Muscle of leg (tissue), 16 donors: ENCODE measurements around the gene DDX3X. TPM values are rescaled to one million over a fixed set of nuclear protein-coding genes. Genes with fewer than 3 reads are reported as not detected.
A peak's percentile ranks its signal among the peaks of the same experiment; 100 is the strongest.
"Not testable (repeated sequence)": the region's sequence is repeated elsewhere in the genome, so short reads cannot be mapped to it uniquely, and the experiment has no call there.

ENCODE experiments used
- DNase-seq: peaks from one replicate; pipeline ENCODE4 v3.0.0; 2013
- H3K27ac ChIP-seq: one replicate; pipeline ENCODE4 v1.5.1; 2013; ENCODE audit warnings: mild to moderate bottlenecking, low read length, control low read depth
- H3K27me3 ChIP-seq: one replicate; pipeline ENCODE4 v1.6.1; 2013; ENCODE audit warnings: low read length; ENCODE audit not compliant: control insufficient read depth, insufficient read depth
- H3K36me3 ChIP-seq: one replicate; pipeline ENCODE4 v1.6.1; 2013; ENCODE audit warnings: low read length; ENCODE audit not compliant: control insufficient read depth, insufficient read depth
- H3K4me1 ChIP-seq: one replicate; pipeline ENCODE4 v1.6.1; 2013; ENCODE audit warnings: low read length; ENCODE audit not compliant: control insufficient read depth, insufficient read depth
- H3K4me3 ChIP-seq: one replicate; pipeline ENCODE4 v1.5.1; 2013; ENCODE audit warnings: low read length, control low read depth
- H3K9me3 ChIP-seq: replicated peaks from 2 replicates; pipeline ENCODE4 v1.6.1; 2013; ENCODE audit warnings: low read depth, low read length; ENCODE audit not compliant: control insufficient read depth
- WGBS: methylation state at CpG from one replicate; pipeline ENCODE4 v1.1.5; 2013; ENCODE audit warnings: missing lambda C conversion rate; ENCODE audit not compliant: insufficient coverage; 5-methylcytosine and 5-hydroxymethylcytosine counted together
- long read RNA-seq, 11 donors: transcript quantifications; one replicate each; lab custom pipeline, GENCODE V29; 2026
- polyA plus RNA-seq, 8 donors: library from polyadenylated mRNA; unstranded; fragments of 120-200 nt; gene quantifications; one replicate each; pipeline versions ENCODE4 v1.2.1 to v1.2.3, GENCODE V29; 2013; ENCODE audit warnings: inconsistent platforms in 1 of 8, low replicate concordance in 1 of 8; ENCODE audit not compliant: insufficient read length in 8 of 8, insufficient read depth in 1 of 8
- total RNA-seq: library from RNA; stranded (reverse); fragments of 120-200 nt; gene quantifications from one replicate; pipeline ENCODE4 v1.2.4, GENCODE V29; 2013

Gene DDX3X
- 136 TPM for total RNA-seq
- 100 to 1,000 TPM in 7 of 8 donors, 10 to 100 TPM in 1; 73.4 to 145 (median 118) TPM for polyA plus RNA-seq
- long read RNA-seq, donor 1, full-length matches to known transcripts: 9 of 9 reads
- long read RNA-seq, donor 1, partial matches to known transcripts: 0 of 9 reads
- long read RNA-seq, donor 1, other reads (novel, unspliced or antisense): 0 of 9 reads
- long read RNA-seq, donor 2, full-length matches to known transcripts: 2 of 2 reads
- long read RNA-seq, donor 2, partial matches to known transcripts: 0 of 2 reads
- long read RNA-seq, donor 2, other reads (novel, unspliced or antisense): 0 of 2 reads
- long read RNA-seq, donor 3, full-length matches to known transcripts: 9 of 9 reads
- long read RNA-seq, donor 3, partial matches to known transcripts: 0 of 9 reads
- long read RNA-seq, donor 3, other reads (novel, unspliced or antisense): 0 of 9 reads
- long read RNA-seq, donor 4, full-length matches to known transcripts: 1 of 1 reads
- long read RNA-seq, donor 4, partial matches to known transcripts: 0 of 1 reads
- long read RNA-seq, donor 4, other reads (novel, unspliced or antisense): 0 of 1 reads
- long read RNA-seq, donor 5, full-length matches to known transcripts: 19 of 31 reads
- long read RNA-seq, donor 5, partial matches to known transcripts: 12 of 31 reads
- long read RNA-seq, donor 5, other reads (novel, unspliced or antisense): 0 of 31 reads
- long read RNA-seq, donor 6, full-length matches to known transcripts: 10 of 10 reads
- long read RNA-seq, donor 6, partial matches to known transcripts: 0 of 10 reads
- long read RNA-seq, donor 6, other reads (novel, unspliced or antisense): 0 of 10 reads
- long read RNA-seq, donor 7, full-length matches to known transcripts: 9 of 9 reads
- long read RNA-seq, donor 7, partial matches to known transcripts: 0 of 9 reads
- long read RNA-seq, donor 7, other reads (novel, unspliced or antisense): 0 of 9 reads
- long read RNA-seq, donor 8, full-length matches to known transcripts: 12 of 12 reads
- long read RNA-seq, donor 8, partial matches to known transcripts: 0 of 12 reads
- long read RNA-seq, donor 8, other reads (novel, unspliced or antisense): 0 of 12 reads
- long read RNA-seq, donor 9, full-length matches to known transcripts: 8 of 8 reads
- long read RNA-seq, donor 9, partial matches to known transcripts: 0 of 8 reads
- long read RNA-seq, donor 9, other reads (novel, unspliced or antisense): 0 of 8 reads
- long read RNA-seq, donor 10, full-length matches to known transcripts: 20 of 31 reads
- long read RNA-seq, donor 10, partial matches to known transcripts: 11 of 31 reads
- long read RNA-seq, donor 10, other reads (novel, unspliced or antisense): 0 of 31 reads
- long read RNA-seq, donor 11, full-length matches to known transcripts: 8 of 8 reads
- long read RNA-seq, donor 11, partial matches to known transcripts: 0 of 8 reads
- long read RNA-seq, donor 11, other reads (novel, unspliced or antisense): 0 of 8 reads

DNA sequence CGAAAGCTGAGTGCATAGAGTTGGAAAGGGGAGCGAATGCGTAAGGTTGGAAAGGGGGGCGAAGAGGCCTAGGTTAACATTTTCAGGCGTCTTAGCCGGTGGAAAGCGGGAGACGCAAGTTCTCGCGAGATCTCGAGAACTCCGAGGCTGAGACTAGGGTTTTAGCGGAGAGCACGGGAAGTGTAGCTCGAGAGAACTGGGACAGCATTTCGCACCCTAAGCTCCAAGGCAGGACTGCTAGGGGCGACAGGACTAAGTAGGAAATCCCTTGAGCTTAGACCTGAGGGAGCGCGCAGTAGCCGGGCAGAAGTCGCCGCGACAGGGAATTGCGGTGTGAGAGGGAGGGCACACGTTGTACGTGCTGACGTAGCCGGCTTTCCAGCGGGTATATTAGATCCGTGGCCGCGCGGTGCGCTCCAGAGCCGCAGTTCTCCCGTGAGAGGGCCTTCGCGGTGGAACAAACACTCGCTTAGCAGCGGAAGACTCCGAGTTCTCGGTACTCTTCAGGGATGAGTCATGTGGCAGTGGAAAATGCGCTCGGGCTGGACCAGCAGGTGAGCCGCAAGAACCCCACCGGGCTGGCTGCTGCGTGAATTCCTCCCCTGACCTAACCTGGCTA, at the start of gene DDX3X:
TSS of gene DDX3X (plus strand) at position 419 of the 619 bp plus-strand sequence. CDS start at position 510, 91 bp downstream.
- no peaks in the 10 kb centered on the region for H3K9me3 ChIP-seq
- H3K4me3 ChIP-seq: peak within 1 kb of the TSS; percentile 70
- peak; percentile 97 for DNase-seq
- no peaks in the 10 kb centered on the region for H3K36me3 ChIP-seq
- WGBS: 1% methylated on average over 47 of the region's 47 CpGs
- H3K27ac ChIP-seq: peak within 1 kb of the TSS; percentile 98
- H3K27me3 ChIP-seq: peaks cover 10% of the 10 kb centered on the region
- H3K4me1 ChIP-seq: peaks cover 17% of the 10 kb centered on the region

- H3K27ac ChIP-seq, H3K36me3 ChIP-seq, H3K4me3 ChIP-seq, H3K9me3 ChIP-seq, H3K4me1 ChIP-seq, DNase-seq: not testable (repeated sequence)
- 97% methylated on average over 12 of the region's 21 CpGs for WGBS
- peaks cover 23% of the 10 kb centered on the region for H3K27me3 ChIP-seq
Observed at GRCh38 chrX:41285928-41286327, 48.0 kb upstream of the DDX3X start.

DNA sequence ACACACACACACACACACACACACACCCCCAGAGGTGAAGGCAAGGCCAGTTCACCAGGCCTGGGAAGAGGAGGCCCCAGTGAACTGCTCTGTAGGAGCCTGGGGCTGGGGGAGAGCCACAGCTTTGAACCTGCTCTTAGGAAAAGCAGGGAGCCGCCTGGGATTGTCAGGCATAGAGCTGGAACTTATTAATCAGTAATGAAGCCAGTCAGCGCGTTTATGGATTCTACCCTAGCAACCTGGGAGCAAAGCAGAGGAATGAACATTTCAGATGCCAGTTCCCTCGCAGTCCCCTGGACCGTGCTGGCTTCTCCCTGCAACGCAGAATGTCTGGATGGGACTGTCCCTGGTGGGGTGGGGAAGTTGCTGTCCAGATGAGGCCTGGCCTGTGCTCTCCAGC, 45.3 kb upstream of the DDX3X start:
- 48% methylated on average over 6 of the region's 6 CpGs for WGBS
- H3K4me1 ChIP-seq: no peaks in the 10 kb centered on the region
- peaks cover 5% of the 10 kb centered on the region for H3K9me3 ChIP-seq
- no peak overlapping the region for H3K27ac ChIP-seq
- no peak overlapping the region for H3K4me3 ChIP-seq
- H3K27me3 ChIP-seq: peaks cover 21% of the 10 kb centered on the region
- no peaks in the 10 kb centered on the region for H3K36me3 ChIP-seq
- no peak for DNase-seq

- WGBS: 60% methylated on average over 1 of the region's 3 CpGs
- H3K27me3 ChIP-seq: peaks cover 18% of the 10 kb centered on the region
- peak; percentile 13 for DNase-seq
- H3K9me3 ChIP-seq: peaks cover 5% of the 10 kb centered on the region
- no peaks in the 10 kb centered on the region for H3K4me1 ChIP-seq
- no peak overlapping the region for H3K27ac ChIP-seq
- no peaks in the 10 kb centered on the region for H3K36me3 ChIP-seq
- no peak overlapping the region for H3K4me3 ChIP-seq
Observed at GRCh38 chrX:41289095-41289494, 44.9 kb upstream of the DDX3X start.

GRCh38 chrX:41291309-41291708, 42.7 kb upstream of the DDX3X start:
- Histone ChIP-seq H3K9me3 (peaks cover 5% of the 10 kb centered on the region), H3K36me3 (no peaks in the 10 kb centered on the region), H3K4me1 (no peaks in the 10 kb centered on the region), H3K27ac (no peak overlapping the region), H3K27me3 (peaks cover 20% of the 10 kb centered on the region), H3K4me3 (no peak overlapping the region)
- no peak for DNase-seq

GRCh38 chrX:41293269-41293668, 40.7 kb upstream of the DDX3X start:
- Histone ChIP-seq H3K36me3 (no peaks in the 10 kb centered on the region), H3K27me3 (peaks cover 21% of the 10 kb centered on the region), H3K9me3 (peaks cover 5% of the 10 kb centered on the region), H3K4me3 (no peak overlapping the region), H3K4me1 (no peaks in the 10 kb centered on the region), H3K27ac (no peak overlapping the region)
- DNase-seq: no peak
- 83% methylated on average over 1 of the region's 6 CpGs for WGBS

GRCh38 chrX:41300758-41301437, 33.1 kb upstream of the DDX3X start:
- Histone ChIP-seq H3K4me3 (no peak overlapping the region), H3K4me1 (no peaks in the 10 kb centered on the region), H3K36me3 (no peaks in the 10 kb centered on the region), H3K27me3 (peaks cover 25% of the 10 kb centered on the region), H3K27ac (no peak overlapping the region), H3K9me3 (no peaks in the 10 kb centered on the region)
- DNase-seq: peak; percentile 35
- WGBS: no CpG with 5 or more reads among the region's 5 CpGs

GRCh38 chrX:41301438-41301824, 32.5 kb upstream of the DDX3X start:
- no CpG with 5 or more reads among the region's 2 CpGs for WGBS
- DNase-seq: no peak
- Histone ChIP-seq H3K4me1 (no peaks in the 10 kb centered on the region), H3K4me3 (no peak overlapping the region), H3K36me3 (no peaks in the 10 kb centered on the region), H3K9me3 (no peaks in the 10 kb centered on the region), H3K27me3 (peaks cover 25% of the 10 kb centered on the region), H3K27ac (no peak overlapping the region)

DNA sequence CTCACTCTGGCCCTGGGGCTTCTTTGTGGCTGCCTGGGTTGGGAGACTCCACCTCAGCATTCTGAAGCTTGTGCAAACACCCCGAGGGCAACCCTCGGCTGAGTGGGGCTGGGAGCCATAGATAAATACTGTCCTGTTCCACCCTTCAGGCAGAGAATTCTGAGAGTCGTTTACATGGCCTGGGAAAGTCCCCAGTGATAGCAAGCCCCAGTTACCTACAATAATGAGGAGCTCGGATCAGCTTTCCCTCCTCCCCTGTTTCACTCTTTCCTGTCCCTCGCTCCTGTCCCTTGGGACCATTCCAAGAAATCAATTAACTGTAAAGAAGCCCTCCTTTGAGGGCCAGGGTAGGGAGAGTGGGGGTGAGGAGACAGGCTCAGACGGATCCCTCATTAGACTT, 31.6 kb upstream of the DDX3X start:
- H3K27me3 ChIP-seq: peaks cover 25% of the 10 kb centered on the region
- H3K4me3 ChIP-seq: no peak overlapping the region
- no peak for DNase-seq
- H3K27ac ChIP-seq: no peak overlapping the region
- H3K4me1 ChIP-seq: no peaks in the 10 kb centered on the region
- no peaks in the 10 kb centered on the region for H3K36me3 ChIP-seq
- WGBS: no CpG with 5 or more reads among the region's 6 CpGs
- H3K9me3 ChIP-seq: no peaks in the 10 kb centered on the region
